Muscle of back (tissue), 11 donors: ENCODE data around the gene ARSH. TPM values are rescaled to one million over a fixed set of nuclear protein-coding genes. Genes with fewer than 3 reads are reported as not detected.
"Not testable (repeated sequence)": the region's sequence is repeated elsewhere in the genome, so short reads cannot be mapped to it uniquely, and the experiment has no call there.

Experiments used
- DNase-seq, 3 donors: peaks; one replicate each; pipeline versions ENCODE4 v3.0.0 to v3.0.0-alpha.2; 2013
- polyA plus RNA-seq, 10 donors: library from polyadenylated mRNA; unstranded; fragments of 120-200 nt; gene quantifications; one replicate each; pipeline ENCODE4 v1.2.1, GENCODE V29; 2013; ENCODE audit not compliant: insufficient read length in 10 of 10

ARSH gene
- polyA plus RNA-seq, 10 donors: not detected

- DNase-seq: no peak
Measured at GRCh38 chrX:3037218-3037617, 30.9 kb downstream of the ARSH start.

- DNase-seq: no peak
Measured at GRCh38 chrX:3044196-3044595, 37.9 kb downstream of the ARSH start.

- no peak for DNase-seq
Measured at GRCh38 chrX:3044671-3045070, 38.3 kb downstream of the ARSH start.

GRCh38 chrX:3046253-3047240, 40.2 kb downstream of the ARSH start:
- DNase-seq: no peak

- DNase-seq: not testable (repeated sequence)
Measured at GRCh38 chrX:3050523-3051175, 44.3 kb downstream of the ARSH start.

GRCh38 chrX:3052860-3053259, 46.5 kb downstream of the ARSH start:
- DNase-seq: no peak

- peak in 2 of 3 donors; percentile 4 to 6 for DNase-seq
Measured at GRCh38 chrX:3066555-3066954, 60.2 kb downstream of the ARSH start.

GRCh38 chrX:3075959-3076358, 69.6 kb downstream of the ARSH start:
- no peak for DNase-seq

- no peak for DNase-seq
Measured at GRCh38 chrX:3076416-3076991, 70.2 kb downstream of the ARSH start.

Other genes with a start within 250 kb of the ARSH start
- 1 to 10 TPM; 2.3 to 5.7 (median 3.6) TPM for gene GYG2, start 177.6 kb upstream of the ARSH start, polyA plus RNA-seq
- 10 to 100 TPM in 3 of 10 donors, 1 to 10 TPM in 7; 6.7 to 11.0 (median 8.7) TPM for gene ARSD, start 77.2 kb upstream of the ARSH start, polyA plus RNA-seq
- gene ARSF, start 34.9 kb downstream of the ARSH start, polyA plus RNA-seq: 1 to 10 TPM in 2 of 10 donors, not detected in 8; 1.3 to 2.0 TPM